Activated T-helper 9 cell treated with anti-CD3 and anti-CD28 coated beads, Interleukin-2, amount 50 U/mL, for 16 hours (primary cell): Measurements from ENCODE around the gene AUNIP.

Source experiments
- DNase-seq: peaks from one replicate; pipeline ENCODE4 v3.0.0-alpha.2; 2020; ENCODE audit warnings: low read depth

AUNIP gene

GRCh38 chr1:25809283-25809926 lies 49.9 kb downstream of the AUNIP start:
- DNase-seq = no peak

DNA sequence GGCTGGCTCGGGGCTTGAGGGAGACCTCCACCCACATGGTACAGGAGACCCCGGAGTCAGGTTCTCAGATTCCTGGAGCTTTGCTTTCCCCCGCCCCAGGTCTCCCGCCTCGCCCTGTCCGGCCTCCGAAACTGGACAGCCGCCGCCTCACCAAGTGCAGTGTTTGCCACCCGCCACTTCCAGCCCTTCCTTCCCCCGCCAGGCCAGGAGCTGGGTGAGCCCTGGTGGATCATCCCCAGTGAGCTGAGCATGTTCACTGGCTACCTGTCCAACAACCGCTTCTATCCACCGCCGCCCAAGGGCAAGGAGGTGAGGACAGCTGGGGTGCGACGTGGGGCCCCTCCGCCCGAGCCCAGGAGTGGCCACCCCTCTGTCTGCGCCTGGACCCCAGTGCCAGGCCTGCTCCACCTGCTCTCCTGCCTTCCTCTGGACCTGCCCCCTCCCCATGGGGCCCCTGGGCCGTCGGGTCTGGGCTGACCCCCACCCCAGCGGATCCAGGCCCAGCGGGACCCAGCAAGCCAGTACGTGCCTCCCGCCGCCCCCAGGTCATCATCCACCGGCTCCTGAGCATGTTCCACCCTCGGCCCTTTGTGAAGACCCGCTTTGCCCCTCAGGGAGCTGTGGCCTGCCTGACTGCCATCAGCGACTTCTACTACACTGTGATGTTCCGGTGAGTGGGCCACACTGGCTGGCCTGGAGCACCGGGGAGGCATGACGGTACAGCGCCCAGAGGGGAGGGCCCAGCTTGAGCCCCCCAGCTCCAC lies 50.6 kb downstream of the AUNIP start:
- DNase-seq = no peak

- DNase-seq = no peak
These were observed 51.5 kb downstream of the AUNIP start for GRCh38 chr1:25807480-25808390.

DNA sequence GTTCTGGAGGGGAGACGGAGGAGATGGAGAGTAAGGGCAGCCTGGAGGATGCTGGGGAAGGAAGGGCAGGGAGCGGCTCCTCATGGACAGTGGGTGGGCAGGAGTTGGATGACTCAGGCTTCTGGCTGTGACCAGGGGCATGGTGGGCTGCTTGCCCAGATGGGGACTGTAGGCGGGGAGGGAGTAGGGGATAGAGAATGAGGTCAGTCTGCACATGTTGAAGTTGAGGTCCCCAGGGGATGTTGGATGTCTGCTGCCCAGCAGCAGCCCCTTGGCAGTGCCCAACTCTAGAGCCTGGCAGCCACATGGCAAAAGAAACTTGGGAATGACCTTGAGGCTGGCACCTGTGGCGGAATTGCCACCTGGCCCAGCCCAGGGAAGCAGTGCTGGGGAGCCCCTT lies 52.8 kb downstream of the AUNIP start:
- no peak for DNase-seq

DNA sequence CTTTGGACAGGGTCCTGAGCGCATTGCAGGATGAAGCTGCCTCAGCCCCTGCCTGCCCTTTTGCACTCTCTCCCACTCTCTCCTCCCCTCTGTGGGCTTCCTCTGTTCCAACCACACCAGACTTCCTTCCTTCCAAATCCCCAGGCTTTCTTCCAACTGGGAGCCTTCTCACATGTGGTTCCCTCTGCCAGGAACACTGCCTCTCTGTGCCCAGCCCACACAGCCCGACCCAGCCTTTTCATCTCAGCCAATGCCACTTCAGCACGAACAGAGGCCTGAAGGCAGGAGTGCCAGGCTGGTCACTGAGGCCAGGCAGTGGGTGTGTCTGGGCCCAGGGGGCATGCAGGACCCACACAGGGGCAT lies 53.4 kb downstream of the AUNIP start:
- DNase-seq = no peak

DNA sequence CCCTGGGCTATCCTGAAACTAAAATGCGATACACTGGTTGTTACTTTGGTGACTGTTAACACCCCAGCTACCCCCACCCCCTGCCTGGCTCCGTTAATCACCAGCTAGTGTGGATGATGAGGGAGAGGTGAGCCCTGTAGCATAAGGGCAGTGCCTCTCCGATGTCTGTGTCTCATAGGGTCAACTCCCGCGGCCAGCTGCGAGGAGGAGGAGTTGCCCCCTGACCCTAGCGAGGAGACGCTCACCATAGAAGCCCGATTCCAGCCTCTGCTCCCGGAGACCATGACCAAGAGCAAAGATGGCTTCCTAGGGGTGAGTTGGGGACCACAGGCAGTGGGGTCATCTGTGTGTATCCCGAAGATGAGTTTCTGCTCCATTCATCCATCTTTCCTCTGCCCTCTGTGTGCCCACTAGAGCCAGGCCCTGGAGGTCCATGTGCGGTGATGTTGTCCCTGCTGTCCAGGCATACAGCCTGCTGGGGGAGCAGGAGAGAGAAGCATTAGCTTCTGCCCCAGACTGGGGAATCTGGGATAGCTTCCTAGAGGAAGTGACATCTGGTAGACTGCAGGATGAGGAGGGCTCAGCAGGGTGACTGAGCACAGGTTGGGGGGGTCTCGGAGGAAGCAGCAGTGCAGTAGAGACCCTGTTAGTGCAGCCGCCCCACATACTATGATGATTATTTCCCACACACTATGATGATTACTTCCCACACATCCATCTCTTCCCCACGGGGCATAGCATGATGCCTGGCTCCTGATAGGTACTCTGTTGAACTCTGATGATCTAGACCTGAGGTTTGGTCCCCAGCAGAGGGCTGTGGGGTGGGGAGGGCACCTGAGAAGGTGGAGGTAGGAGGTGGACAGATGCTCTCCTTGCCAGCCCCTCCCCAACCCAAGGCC lies 54.0 kb downstream of the AUNIP start:
- DNase-seq = no peak

- no peak for DNase-seq
These were observed 54.9 kb downstream of the AUNIP start for GRCh38 chr1:25804244-25804963.

- no peak for DNase-seq
These were observed 55.9 kb downstream of the AUNIP start for GRCh38 chr1:25803368-25803767.

DNA sequence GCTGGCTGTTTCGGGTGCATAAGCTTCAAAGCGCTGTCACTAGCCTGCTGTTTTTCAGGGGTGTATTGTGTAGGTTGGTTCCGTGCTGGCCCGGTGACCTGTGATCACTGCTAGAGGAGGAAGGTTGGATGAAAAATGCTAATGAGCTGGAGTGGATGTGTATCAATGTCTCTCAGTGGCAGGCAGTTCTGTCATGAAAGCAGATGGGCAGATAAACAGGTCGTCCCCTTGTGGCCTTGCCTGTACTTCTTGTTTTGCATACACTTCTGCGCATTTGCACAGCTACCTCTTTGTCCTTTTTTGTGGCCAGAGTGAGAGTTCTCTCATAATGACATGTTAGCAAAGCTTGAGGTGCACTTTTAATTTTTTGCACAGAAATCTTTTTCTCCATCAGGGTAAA lies 56.3 kb downstream of the AUNIP start:
- DNase-seq = no peak

DNA sequence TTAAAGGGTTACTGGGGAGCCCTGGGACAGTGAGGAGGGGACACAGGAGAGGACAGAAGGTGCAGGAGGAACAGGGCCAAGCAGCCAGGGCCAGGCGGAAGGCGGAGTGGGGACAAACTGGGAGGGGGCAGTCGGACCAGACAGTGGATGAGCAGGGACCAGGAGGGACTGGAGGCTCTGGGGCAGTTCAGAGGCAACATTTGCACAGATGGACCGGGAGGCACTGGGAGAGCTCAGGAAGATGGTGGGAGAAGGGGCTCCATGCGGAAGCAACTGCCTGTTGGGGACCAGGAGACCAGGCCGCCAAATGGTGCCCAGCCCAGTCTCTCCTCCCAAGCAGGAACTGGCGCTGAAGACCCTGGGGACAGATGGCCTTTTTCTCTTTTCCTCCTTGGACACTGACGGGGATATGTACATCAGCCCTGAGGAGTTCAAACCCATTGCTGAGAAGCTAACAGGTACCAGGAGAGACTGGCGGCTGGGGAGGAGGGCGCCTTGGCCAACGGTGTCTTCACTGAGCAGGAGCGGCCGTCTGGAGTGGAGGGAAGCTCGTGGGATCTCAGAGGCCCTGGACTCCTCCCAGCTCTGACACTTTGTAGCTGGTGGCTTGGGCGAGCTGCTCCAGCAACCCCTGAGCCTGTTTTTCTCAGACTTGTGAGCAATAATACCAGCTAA lies 58.4 kb downstream of the AUNIP start:
- no peak for DNase-seq

GRCh38 chr1:25799935-25800702 lies 59.1 kb downstream of the AUNIP start, which contains the start of gene SELENON:
Gene SELENON (plus strand): TSS chr1:25800193. CDS start chr1:25800231, 38 bp downstream.
- no peak for DNase-seq

GRCh38 chr1:25799352-25799934 lies 59.8 kb downstream of the AUNIP start:
- no peak for DNase-seq

DNA sequence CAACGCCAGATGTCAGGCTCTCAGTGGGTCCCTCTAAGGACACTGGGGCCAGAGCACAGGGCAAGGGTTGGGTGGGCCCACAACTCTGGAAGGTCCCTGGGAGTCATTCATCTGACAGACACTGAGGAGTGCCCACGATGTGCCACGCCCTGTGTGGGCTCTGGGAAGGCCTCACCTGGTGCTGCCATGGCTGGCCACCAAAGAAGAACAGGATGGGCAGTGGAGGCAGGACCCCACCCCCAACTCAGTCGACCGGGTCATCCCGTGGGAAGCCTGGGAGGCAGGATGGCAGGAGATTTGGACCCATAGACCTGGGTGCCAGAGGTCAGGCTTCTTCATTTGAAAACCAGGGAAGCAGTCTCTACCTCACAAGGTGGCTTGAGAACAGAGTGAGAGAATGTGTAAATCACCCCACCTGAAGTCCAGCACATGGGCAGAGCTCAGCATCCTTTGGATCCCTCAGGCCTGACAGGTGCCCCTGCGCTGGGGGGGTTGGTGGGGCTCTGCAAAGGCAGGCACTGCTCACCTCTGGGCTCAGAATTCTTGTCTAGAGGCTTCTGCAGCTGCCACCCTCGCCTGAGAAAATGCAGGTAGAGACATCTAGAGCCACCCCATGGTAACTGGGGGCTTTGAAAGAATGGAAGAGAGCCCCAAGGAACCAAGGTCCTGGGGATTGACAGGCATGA lies 60.4 kb downstream of the AUNIP start:
- no peak for DNase-seq

DNA sequence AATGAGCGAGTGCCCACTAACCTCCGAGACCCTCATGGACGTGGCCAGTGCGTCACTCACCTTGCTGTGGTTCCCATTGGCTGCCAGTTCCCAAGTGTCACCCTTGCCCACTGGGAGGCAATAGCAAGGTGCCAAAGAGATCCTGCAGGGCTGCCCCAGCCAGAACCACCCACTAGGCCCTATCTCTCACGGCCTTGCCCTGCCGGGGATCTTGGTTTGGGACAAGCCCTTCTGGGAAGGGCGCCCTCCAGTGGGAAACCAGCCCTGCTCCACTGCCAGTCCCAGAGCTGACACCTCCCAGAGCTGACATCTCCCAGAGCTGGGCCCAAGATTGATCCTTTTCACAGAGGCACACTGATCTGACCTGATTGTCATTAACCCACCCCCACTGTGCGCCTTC lies 61.3 kb downstream of the AUNIP start:
- DNase-seq = no peak

DNA sequence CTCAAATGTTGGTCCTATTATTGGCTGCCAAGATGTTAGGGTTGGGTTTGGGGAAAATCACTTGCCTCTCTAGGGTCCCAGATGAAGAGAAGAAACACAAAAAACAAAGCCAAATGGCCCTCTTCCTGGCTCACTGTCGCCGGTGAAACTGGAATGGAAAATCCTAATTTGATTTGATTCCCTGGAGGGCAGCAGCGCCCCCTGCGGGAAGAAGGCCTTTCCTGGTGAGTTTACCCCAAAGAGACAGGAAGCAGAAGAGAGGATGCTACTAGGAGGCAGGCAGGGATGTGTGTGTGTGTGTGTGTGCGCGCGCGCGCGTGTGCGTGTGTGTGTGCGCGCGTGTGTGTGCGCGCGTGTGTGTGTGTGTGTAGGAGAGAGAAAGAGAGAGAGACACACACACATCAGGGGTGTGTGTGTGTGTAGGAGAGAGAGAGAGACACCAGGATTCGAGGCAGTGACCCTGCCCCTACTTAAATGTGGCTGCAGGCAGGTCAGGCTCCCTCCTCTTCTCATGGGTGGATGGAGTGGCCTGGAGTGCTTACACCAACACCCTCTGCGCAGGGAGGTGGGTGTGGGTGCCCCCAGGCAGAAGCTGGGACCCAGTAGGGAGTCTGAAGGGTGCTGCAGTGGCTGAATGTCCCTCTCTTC lies 62.3 kb downstream of the AUNIP start:
- peak; percentile 71 for DNase-seq

GRCh38 chr1:25795946-25796810 lies 63.1 kb downstream of the AUNIP start:
- DNase-seq = no peak

DNA sequence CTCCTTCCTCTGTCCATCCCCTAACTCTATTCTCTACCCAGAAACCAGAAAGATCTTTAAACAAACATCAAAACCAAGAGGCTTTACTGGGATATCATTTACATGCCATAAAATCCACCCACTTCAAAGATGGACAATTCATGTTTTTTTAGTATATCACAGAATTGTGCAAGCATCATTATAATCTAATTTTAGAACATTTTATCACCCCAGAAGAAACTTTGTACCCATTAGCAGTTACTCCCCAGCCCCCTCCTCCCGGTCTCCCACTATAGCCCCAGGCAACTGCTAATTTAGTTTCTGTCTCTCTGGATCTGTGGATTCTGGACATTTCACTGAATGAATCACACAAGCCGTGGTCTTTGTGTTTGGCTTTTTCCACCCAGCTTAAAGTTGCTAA lies 64.0 kb downstream of the AUNIP start:
- no peak for DNase-seq
